ENCODE data around the gene WIF1. TPM values are rescaled to one million over a fixed set of nuclear protein-coding genes. Genes with fewer than 3 reads are reported as not detected.

Gene WIF1
- total RNA-seq, 1 experiment from 2014 or later = not detected

DNA sequence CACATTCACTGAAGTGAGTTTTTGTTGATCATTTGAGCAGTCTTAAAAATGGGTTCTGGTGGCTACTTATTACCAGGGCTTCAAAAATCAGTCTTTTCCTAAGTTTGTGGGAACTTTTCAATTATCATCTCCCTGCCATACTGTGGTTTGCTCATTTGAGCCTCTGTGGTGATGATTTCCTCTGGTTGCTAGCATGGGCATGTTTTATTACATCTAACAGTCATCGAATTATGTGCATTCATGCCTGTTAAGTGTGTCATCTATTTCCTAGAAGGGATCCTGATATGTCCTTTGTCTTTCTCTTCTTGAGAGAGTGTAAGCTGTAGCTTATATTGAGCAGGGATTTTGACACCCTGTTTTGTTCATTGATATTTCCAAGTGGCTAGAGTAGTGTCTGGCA is 116.8 kb downstream of the WIF1 start:
- Histone ChIP-seq H3K27ac (no peak overlapping the region), H3K79me2 (ENCODE audit: low read depth) (no peaks in the 10 kb centered on the region), H3K4me1 (replicated peaks; ENCODE audit: insufficient read depth) (no peaks in the 10 kb centered on the region), H3K4me3 (no peak overlapping the region), H3K36me3 (ENCODE audit: low read depth) (no peaks in the 10 kb centered on the region), H3K9me3 (ENCODE audit: insufficient read depth, low read depth) (no peaks in the 10 kb centered on the region), H3K27me3 (ENCODE audit: insufficient read depth, low read depth) (peaks cover 33% of the 10 kb centered on the region), H3K9me2 (ENCODE audit: insufficient read depth) (no peaks in the 10 kb centered on the region; the same call in 1 of the 2 replicates), H4K20me1 (ENCODE audit: insufficient read depth) (no peaks in the 10 kb centered on the region), H2AFZ (no peak overlapping the region), H3F3A (ENCODE audit: insufficient read depth, low read depth) (no peaks in the 10 kb centered on the region), H3K4me2 (no peak overlapping the region)
- DNase-seq = no peak
- ChIA-PET POLR2A (ENCODE audit: unreplicated experiment) (no interaction called here), CTCF (no interaction called here)
- no TSS peak for BruUV-seq (replicated peaks)
- intact Hi-C loops (cut with micrococcal nuclease; ENCODE audit: unreplicated experiment) = no loop called here
- TF ChIP-seq CTCF (conservative IDR thresholded peaks at IDR 0.05) (no peak), EZH2 (IDR thresholded peaks at IDR 0.05; ENCODE audit: low read depth) (no peak)

Other genes with a start within 250 kb of the WIF1 start
- gene LEMD3, start 48.3 kb upstream of the WIF1 start, total RNA-seq (2021) = 17.8 and 24.4 TPM in 2 replicates
- 0.55 and 1.2 TPM in 2 replicates for gene MSRB3, start 157.4 kb upstream of the WIF1 start, total RNA-seq (2021)

All from PC-9 (cell line).